ENCODE results near the gene ZDHHC14. TPM values are rescaled to one million over a fixed set of nuclear protein-coding genes. Genes with fewer than 3 reads are reported as not detected.
A peak's percentile ranks its signal among the peaks of the same experiment; 100 is the strongest.

ZDHHC14 gene
- total RNA-seq, 2 experiments from 2014 or later, result 1.3 to 1.6 TPM

DNA sequence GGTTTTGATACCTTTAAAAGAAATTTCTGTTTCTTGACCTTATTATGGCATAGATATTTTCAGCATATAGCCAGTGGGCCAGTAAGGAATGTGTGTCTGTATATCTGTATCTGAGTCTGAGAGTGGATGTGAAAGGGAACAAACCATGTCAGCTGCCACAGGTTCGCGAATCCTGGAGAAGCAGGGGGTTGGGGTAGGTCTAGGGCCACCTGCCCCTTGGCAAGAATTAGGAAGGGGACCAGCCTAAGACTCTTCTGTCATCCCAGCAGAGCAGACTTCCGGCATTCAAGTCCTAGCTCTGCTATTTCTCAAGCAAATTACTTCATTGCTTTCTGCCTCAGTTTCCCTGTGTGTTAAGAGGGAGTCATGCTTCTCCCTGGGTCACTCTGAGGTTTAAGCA, 261.7 kb downstream of the ZDHHC14 start:
- no peak overlapping the region for H3K27ac ChIP-seq (ENCODE audit: low read depth in 1 of 2, low read length in 2 of 2)
- peaks cover 3% of the 10 kb centered on the region for H3K4me1 ChIP-seq (ENCODE audit: insufficient read depth, low read length)
- Mint-ChIP-seq H3K4me1 (ENCODE audit: low read depth) (peaks cover 5% of the 10 kb centered on the region), H3K36me3 (ENCODE audit: low read depth) (no peaks in the 10 kb centered on the region), H3K27me3 (no peaks in the 10 kb centered on the region), H3K4me3 (no peak overlapping the region), H3K9me3 (no peaks in the 10 kb centered on the region), H3K27ac (no peak overlapping the region)
- no peaks in the 10 kb centered on the region for H3K36me3 ChIP-seq (ENCODE audit: insufficient read depth, low read length)
- ChIA-PET CTCF (no interaction called here), POLR2A (no interaction called here)
- TF ChIP-seq, protein P1, sequence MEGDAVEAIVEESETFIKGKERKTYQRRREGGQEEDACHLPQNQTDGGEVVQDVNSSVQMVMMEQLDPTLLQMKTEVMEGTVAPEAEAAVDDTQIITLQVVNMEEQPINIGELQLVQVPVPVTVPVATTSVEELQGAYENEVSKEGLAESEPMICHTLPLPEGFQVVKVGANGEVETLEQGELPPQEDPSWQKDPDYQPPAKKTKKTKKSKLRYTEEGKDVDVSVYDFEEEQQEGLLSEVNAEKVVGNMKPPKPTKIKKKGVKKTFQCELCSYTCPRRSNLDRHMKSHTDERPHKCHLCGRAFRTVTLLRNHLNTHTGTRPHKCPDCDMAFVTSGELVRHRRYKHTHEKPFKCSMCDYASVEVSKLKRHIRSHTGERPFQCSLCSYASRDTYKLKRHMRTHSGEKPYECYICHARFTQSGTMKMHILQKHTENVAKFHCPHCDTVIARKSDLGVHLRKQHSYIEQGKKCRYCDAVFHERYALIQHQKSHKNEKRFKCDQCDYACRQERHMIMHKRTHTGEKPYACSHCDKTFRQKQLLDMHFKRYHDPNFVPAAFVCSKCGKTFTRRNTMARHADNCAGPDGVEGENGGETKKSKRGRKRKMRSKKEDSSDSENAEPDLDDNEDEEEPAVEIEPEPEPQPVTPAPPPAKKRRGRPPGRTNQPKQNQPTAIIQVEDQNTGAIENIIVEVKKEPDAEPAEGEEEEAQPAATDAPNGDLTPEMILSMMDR (IDR thresholded peaks at IDR 0.05), result no peak
- H3K4me3 ChIP-seq (ENCODE audit: low read length), result no peak overlapping the region
- DNase-seq (no peak), ATAC-seq (ENCODE audit: poor library complexity) (no peak)
- intact Hi-C loops (cut with DNase I, micrococcal nuclease), result no loop called here
- H3K27me3 ChIP-seq (ENCODE audit: control insufficient read depth in 1 of 2, insufficient read depth in 2 of 2, low read length in 2 of 2), result no peaks in the 10 kb centered on the region
- H3K9me3 ChIP-seq (ENCODE audit: control insufficient read depth in 1 of 2, insufficient read depth in 1 of 2, low read length in 2 of 2), result no peaks in the 10 kb centered on the region

GRCh38 chr6:157644043-157644810, 263.2 kb downstream of the ZDHHC14 start:
- H3K4me3 Mint-ChIP-seq, result no peak overlapping the region
- H3K9me3 ChIP-seq (ENCODE audit: control insufficient read depth in 1 of 2, insufficient read depth in 1 of 2, low read length in 2 of 2), result no peaks in the 10 kb centered on the region
- ChIA-PET CTCF (no interaction called here), POLR2A (no interaction called here)
- DNase-seq, result peak in 7 of 14 experiments; percentile 5 to 41 (median 21)
- ATAC-seq (ENCODE audit: poor library complexity), result no peak
- TF ChIP-seq, protein P1 (IDR thresholded peaks at IDR 0.05), result no peak
- no peak overlapping the region for H3K4me3 ChIP-seq (ENCODE audit: low read length)
- H3K27ac ChIP-seq (ENCODE audit: low read depth in 1 of 2, low read length in 2 of 2), result no peak overlapping the region
- no peaks in the 10 kb centered on the region for H3K27me3 Mint-ChIP-seq
- no peaks in the 10 kb centered on the region for H3K27me3 ChIP-seq (ENCODE audit: control insufficient read depth in 1 of 2, insufficient read depth in 2 of 2, low read length in 2 of 2)
- H3K9me3 Mint-ChIP-seq, result no peaks in the 10 kb centered on the region
- no peaks in the 10 kb centered on the region for H3K36me3 Mint-ChIP-seq (ENCODE audit: low read depth)
- H3K4me1 ChIP-seq (ENCODE audit: insufficient read depth, low read length), result peaks cover 5% of the 10 kb centered on the region
- H3K36me3 ChIP-seq (ENCODE audit: insufficient read depth, low read length), result no peaks in the 10 kb centered on the region
- peaks cover 12% of the 10 kb centered on the region for H3K4me1 Mint-ChIP-seq (ENCODE audit: low read depth)
- no peak overlapping the region for H3K27ac Mint-ChIP-seq
- intact Hi-C loops (cut with DNase I, micrococcal nuclease), result no loop called here

DNA sequence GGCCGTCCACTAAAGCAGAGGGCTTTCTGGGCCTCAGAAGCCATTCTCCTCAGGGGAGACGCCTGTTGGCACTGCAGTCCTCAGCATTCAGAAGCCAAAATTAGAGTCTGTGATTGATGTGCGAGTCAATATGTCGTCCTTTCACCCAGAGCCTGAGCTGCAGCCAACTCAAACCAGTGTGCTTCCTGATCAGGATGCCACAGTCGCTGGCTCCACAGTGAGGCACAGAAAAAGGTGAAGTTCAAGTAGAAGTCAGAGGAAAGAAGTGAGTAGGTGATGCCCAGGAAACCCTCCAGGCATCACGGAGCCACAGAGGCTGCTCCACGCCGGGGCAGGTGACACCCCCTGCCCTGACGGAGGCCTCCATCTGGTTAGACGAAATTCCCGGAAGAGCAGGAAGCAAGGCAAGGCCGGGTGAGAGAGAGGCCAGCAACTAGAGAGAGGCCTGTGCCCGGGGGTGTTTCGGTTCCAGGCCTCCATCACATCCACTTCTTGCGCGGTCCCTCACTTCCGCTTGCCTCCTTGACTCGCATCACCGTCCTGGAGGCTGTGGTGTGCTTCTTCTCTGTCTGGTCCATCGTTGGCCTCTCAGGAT, 264.3 kb downstream of the ZDHHC14 start:
- CTCF ChIA-PET, result no interaction called here
- no peak for ATAC-seq (ENCODE audit: poor library complexity)

More for the DNA sequence above, 264.3 kb downstream of the ZDHHC14 start:
- Histone ChIP-seq H3K27me3 (ENCODE audit: control insufficient read depth in 1 of 2, insufficient read depth in 2 of 2, low read length in 2 of 2) (no peaks in the 10 kb centered on the region), H3K27ac (ENCODE audit: low read depth in 1 of 2, low read length in 2 of 2) (no peak overlapping the region), H3K36me3 (ENCODE audit: insufficient read depth, low read length) (no peaks in the 10 kb centered on the region), H3K4me1 (ENCODE audit: insufficient read depth, low read length) (peaks cover 5% of the 10 kb centered on the region), H3K4me3 (ENCODE audit: low read length) (no peak overlapping the region), H3K9me3 (ENCODE audit: control insufficient read depth in 1 of 2, insufficient read depth in 1 of 2, low read length in 2 of 2) (no peaks in the 10 kb centered on the region)
- intact Hi-C loops (cut with DNase I, micrococcal nuclease), result no loop called here
- H3K36me3 Mint-ChIP-seq (ENCODE audit: low read depth), result no peaks in the 10 kb centered on the region
- DNase-seq, result no peak
- POLR2A ChIA-PET, result no interaction called here
- H3K4me1 Mint-ChIP-seq (ENCODE audit: low read depth), result peaks cover 12% of the 10 kb centered on the region
- no peak overlapping the region for H3K4me3 Mint-ChIP-seq
- TF ChIP-seq, protein P1 (IDR thresholded peaks at IDR 0.05), result no peak
- no peaks in the 10 kb centered on the region for H3K27me3 Mint-ChIP-seq
- no peak overlapping the region for H3K27ac Mint-ChIP-seq
- H3K9me3 Mint-ChIP-seq, result no peaks in the 10 kb centered on the region
